ENCODE measurements around the gene TMPRSS5.

The TMPRSS5 gene

DNA sequence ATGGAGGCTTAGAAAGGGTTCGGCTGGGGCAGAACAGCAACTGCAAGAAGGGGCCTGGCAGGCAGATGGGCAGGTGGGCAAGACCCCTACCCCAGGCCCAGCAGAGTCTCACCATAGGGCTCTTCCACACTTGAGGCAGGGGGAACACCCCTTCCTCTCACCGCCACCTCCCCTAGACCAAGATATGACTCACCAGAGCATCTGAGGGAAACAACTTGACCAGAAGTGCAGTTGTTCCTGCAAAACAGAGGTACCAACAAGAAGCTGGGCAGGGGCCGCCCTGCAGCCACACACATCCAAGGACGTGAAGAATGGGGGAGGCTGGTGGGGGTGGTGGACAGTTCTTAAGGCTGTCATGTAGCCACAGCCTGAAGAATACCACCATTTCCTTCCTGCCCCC is 10.9 kb downstream of the TMPRSS5 start:
- H3K9me3 Mint-ChIP-seq = no peaks in the 10 kb centered on the region
- H3K36me3 Mint-ChIP-seq (ENCODE audit: low read depth) = peaks cover 8% of the 10 kb centered on the region
- H3K27ac Mint-ChIP-seq = no peak overlapping the region
- H3K4me1 Mint-ChIP-seq = peaks cover 16% of the 10 kb centered on the region
- TF ChIP-seq, protein P1, sequence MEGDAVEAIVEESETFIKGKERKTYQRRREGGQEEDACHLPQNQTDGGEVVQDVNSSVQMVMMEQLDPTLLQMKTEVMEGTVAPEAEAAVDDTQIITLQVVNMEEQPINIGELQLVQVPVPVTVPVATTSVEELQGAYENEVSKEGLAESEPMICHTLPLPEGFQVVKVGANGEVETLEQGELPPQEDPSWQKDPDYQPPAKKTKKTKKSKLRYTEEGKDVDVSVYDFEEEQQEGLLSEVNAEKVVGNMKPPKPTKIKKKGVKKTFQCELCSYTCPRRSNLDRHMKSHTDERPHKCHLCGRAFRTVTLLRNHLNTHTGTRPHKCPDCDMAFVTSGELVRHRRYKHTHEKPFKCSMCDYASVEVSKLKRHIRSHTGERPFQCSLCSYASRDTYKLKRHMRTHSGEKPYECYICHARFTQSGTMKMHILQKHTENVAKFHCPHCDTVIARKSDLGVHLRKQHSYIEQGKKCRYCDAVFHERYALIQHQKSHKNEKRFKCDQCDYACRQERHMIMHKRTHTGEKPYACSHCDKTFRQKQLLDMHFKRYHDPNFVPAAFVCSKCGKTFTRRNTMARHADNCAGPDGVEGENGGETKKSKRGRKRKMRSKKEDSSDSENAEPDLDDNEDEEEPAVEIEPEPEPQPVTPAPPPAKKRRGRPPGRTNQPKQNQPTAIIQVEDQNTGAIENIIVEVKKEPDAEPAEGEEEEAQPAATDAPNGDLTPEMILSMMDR (IDR thresholded peaks at IDR 0.05) = no peak
- DNase-seq = no peak
- H3K27me3 Mint-ChIP-seq (ENCODE audit: low read depth, poor library complexity) = no peaks in the 10 kb centered on the region
- no peak overlapping the region for H3K4me3 Mint-ChIP-seq

GRCh38 chr11:113694390-113694789 is 11.7 kb downstream of the TMPRSS5 start:
- Mint-ChIP-seq H3K27me3 (ENCODE audit: low read depth, poor library complexity) (peaks cover 3% of the 10 kb centered on the region), H3K9me3 (no peaks in the 10 kb centered on the region), H3K36me3 (ENCODE audit: low read depth) (peaks cover 8% of the 10 kb centered on the region), H3K4me3 (no peak overlapping the region), H3K27ac (peak overlapping the region; percentile 78), H3K4me1 (peaks cover 15% of the 10 kb centered on the region)
- TF ChIP-seq, protein P1 (IDR thresholded peaks at IDR 0.05) = no peak
- DNase-seq = no peak

DNA sequence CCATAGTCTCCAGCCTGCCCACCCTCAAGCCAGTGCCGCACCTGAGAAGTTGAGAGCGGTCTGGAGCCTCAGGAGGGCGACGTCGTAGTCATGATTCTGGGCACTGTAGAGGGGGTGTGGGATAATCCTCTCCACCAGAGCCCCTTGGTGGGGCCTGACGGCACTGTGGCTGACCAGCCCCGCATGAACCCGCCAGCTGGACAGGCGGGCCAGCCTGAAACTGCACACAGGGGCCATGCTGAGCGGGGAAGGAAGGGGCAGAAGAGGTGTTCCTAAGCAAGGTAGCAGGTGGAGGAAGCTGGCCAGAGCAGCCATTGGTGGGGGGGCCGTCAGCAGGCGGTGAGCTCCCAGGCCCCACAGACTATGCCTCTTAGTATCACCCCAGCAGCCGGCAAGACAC is 13.1 kb downstream of the TMPRSS5 start:
- H3K9me3 Mint-ChIP-seq = no peaks in the 10 kb centered on the region
- H3K36me3 Mint-ChIP-seq (ENCODE audit: low read depth) = peaks cover 8% of the 10 kb centered on the region
- TF ChIP-seq, protein P1 (IDR thresholded peaks at IDR 0.05) = no peak
- no peak for DNase-seq
- H3K4me3 Mint-ChIP-seq = no peak overlapping the region
- H3K4me1 Mint-ChIP-seq = peaks cover 9% of the 10 kb centered on the region
- H3K27ac Mint-ChIP-seq = no peak overlapping the region
- H3K27me3 Mint-ChIP-seq (ENCODE audit: low read depth, poor library complexity) = peaks cover 3% of the 10 kb centered on the region

- Mint-ChIP-seq H3K4me1 (peaks cover 23% of the 10 kb centered on the region), H3K27me3 (ENCODE audit: low read depth, poor library complexity) (peaks cover 3% of the 10 kb centered on the region)
These were observed 15.2 kb downstream of the TMPRSS5 start for GRCh38 chr11:113690619-113691569.

DNA sequence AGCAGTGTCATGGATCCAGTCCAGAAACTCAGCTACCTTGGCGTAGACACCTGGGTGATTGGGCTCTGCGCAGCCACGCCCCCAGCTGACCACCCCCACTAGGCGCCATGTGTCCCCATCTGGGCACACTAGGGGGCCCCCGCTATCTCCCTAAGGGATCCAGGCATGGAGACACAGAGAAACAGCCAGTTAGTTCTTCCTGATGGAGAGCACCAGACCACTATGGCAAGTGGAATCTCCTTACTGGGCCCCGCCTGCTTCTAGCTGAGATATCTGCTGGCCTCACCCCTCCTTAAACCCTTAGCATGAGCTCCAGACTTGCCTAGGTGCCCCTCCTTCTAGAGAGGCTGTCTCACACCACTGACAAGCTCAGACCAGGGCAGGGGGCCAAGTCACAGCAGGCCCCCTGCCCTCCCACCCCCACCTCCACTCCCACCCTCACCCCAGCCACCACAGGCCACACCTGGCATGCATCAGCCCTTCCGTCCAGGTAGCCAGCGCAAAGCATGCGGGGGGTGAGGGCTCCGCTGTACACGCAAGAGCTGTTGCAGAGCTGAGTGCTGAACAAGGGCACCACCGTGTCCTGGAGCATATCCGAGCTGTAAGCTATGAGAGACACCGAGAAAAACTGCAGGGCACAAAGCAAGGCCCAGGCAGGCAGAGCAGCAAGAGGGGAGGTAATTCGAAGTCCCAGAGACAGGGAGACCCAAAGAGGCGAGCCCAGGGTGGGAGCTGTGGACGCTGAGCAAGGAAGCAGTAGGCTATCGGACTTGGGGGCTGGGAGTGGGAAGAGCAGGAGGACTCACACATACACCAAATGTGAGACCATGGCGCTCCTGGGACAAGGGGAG is 16.1 kb downstream of the TMPRSS5 start:
- Mint-ChIP-seq H3K27me3 (ENCODE audit: low read depth, poor library complexity) (peaks cover 3% of the 10 kb centered on the region), H3K4me1 (peaks cover 28% of the 10 kb centered on the region), H3K9me3 (no peaks in the 10 kb centered on the region), H3K36me3 (ENCODE audit: low read depth) (peaks cover 5% of the 10 kb centered on the region), H3K4me3 (no peak overlapping the region), H3K27ac (peak overlapping the region; percentile 44)
- DNase-seq = no peak
- TF ChIP-seq, protein P1 (IDR thresholded peaks at IDR 0.05) = no peak

More at GRCh38 chr11:113690619-113691569, 15.2 kb downstream of the TMPRSS5 start:
- TF ChIP-seq, protein P1 (IDR thresholded peaks at IDR 0.05) = peak; percentile 54
- Mint-ChIP-seq H3K4me3 (no peak overlapping the region), H3K9me3 (no peaks in the 10 kb centered on the region), H3K36me3 (ENCODE audit: low read depth) (peaks cover 8% of the 10 kb centered on the region), H3K27ac (no peak overlapping the region)
- DNase-seq = peak; percentile 44
